PC-9 (cell line): ENCODE results near the gene TMED4. TPM values are rescaled to one million over a fixed set of nuclear protein-coding genes. Genes with fewer than 3 reads are reported as not detected.
A peak's percentile ranks its signal among the peaks of the same experiment; 100 is the strongest.

Experiments used
- BruUV-seq: library from RNA; stranded (reverse); fragments of 400-500 nt; replicated peaks from 2 replicates; lab custom pipeline; 2021; lab: Mats Ljungman, UMichigan
- CTCF ChIA-PET: fragments of 300-600 bp; sonication (Branson Sonifier 250); formaldehyde crosslinking; loops from one replicate; lab custom pipeline; 2022; ENCODE audit warnings: antibody characterized with exemption; lab: Charles Lee
- POLR2A ChIA-PET: fragments of 300-600 bp; sonication (Branson Sonifier 250); formaldehyde crosslinking; loops from one replicate; lab custom pipeline; 2022; ENCODE audit warnings: antibody characterized with exemption; ENCODE audit not compliant: unreplicated experiment; lab: Charles Lee
- DNase-seq, 2 experiments: peaks; one replicate each; pipeline versions ENCODE4 v3.0.0 to v3.0.0-alpha.2; 2015 to 2022; ENCODE audit warnings: mixed read lengths in 1 of 2
- H2AFZ ChIP-seq: fragments of 200-600 bp; sonication (generic); 2 replicates; pipeline ENCODE4 v1.8.1; 2017; ENCODE audit warnings: antibody characterized with exemption
- H3F3A ChIP-seq: fragments of 200-600 bp; sonication (generic); 2 replicates; pipeline ENCODE4 v1.8.1; 2017; ENCODE audit warnings: antibody characterized with exemption, mild to moderate bottlenecking, low read depth; ENCODE audit not compliant: insufficient read depth
- H3K27ac ChIP-seq: fragments of 200-600 bp; sonication (generic); 2 replicates; pipeline ENCODE4 v1.6.1; 2016; ENCODE audit warnings: mixed run types
- H3K27me3 ChIP-seq: fragments of 200-600 bp; sonication (generic); 2 replicates; pipeline ENCODE4 v1.6.1; 2016; ENCODE audit warnings: low read depth, mixed run types; ENCODE audit not compliant: insufficient read depth
- H3K36me3 ChIP-seq: fragments of 200-600 bp; sonication (generic); 2 replicates; pipeline ENCODE4 v1.6.1; 2016; ENCODE audit warnings: low read depth, mixed run types
- H3K4me1 ChIP-seq: fragments of 200-600 bp; sonication (generic); replicated peaks from 2 replicates; pipeline ENCODE4 v1.6.1; 2016; ENCODE audit warnings: mixed run types; ENCODE audit not compliant: insufficient read depth
- H3K4me2 ChIP-seq: fragments of 200-600 bp; sonication (generic); 2 replicates; pipeline ENCODE4 v1.6.1; 2017; ENCODE audit warnings: mixed run types
- H3K4me3 ChIP-seq: fragments of 200-600 bp; sonication (generic); 2 replicates; pipeline ENCODE4 v1.6.1; 2016; ENCODE audit warnings: mixed run types
- H3K79me2 ChIP-seq: fragments of 200-600 bp; sonication (generic); 2 replicates; pipeline ENCODE4 v1.6.1; 2017; ENCODE audit warnings: low read depth, mixed run types
- H3K9me2 ChIP-seq: fragments of 200-600 bp; sonication (generic); 2 replicates; pipeline ENCODE4 v1.8.1; 2017; ENCODE audit warnings: mild to moderate bottlenecking; ENCODE audit not compliant: insufficient read depth
- H3K9me3 ChIP-seq: fragments of 200-600 bp; sonication (generic); 2 replicates; pipeline ENCODE4 v1.8.1; 2016; ENCODE audit warnings: low read depth; ENCODE audit not compliant: insufficient read depth
- H4K20me1 ChIP-seq: fragments of 200-600 bp; sonication (generic); 2 replicates; pipeline ENCODE4 v1.8.1; 2017; ENCODE audit not compliant: insufficient read depth
- EZH2 ChIP-seq: fragments of 200-600 bp; sonication (generic); IDR thresholded peaks from 2 replicates; pipeline ENCODE4 v1.8.0; 2017; ENCODE audit warnings: antibody characterized with exemption, low read depth
- intact Hi-C: fragments of 100-400 bp; cut with micrococcal nuclease; formaldehyde crosslinking; loops from one replicate; pipeline ENCODE4 v1.10.0; 2022; ENCODE audit not compliant: unreplicated experiment
- total RNA-seq: library from RNA; stranded (reverse); gene quantifications from 2 replicates; pipeline ENCODE4 v1.2.3, GENCODE V29; 2021
- TF ChIP-seq, protein P1 (sequence below): fragments of 200-600 bp; sonication (generic); conservative IDR thresholded peaks from 2 replicates; pipeline ENCODE4 v1.6.1; 2017; ENCODE audit warnings: mixed run types, antibody characterized with exemption, mild to moderate bottlenecking, moderate library complexity

The TMED4 gene
- total RNA-seq, 1 experiment from 2014 or later: 134 TPM

GRCh38 chr7:44541028-44541869 lies 40.8 kb downstream of the TMED4 start, which contains the start of gene NPC1L1:
Gene NPC1L1, minus strand, starts transcription at chr7:44541330. Its CDS starts 71 bp downstream, at chr7:44541259.
- H3K4me1 ChIP-seq: peaks cover 47% of the 10 kb centered on the region
- intact Hi-C loops: no loop called here
- BruUV-seq: no TSS peak
- no peak within 1 kb of the TSS for H2AFZ ChIP-seq
- no peak within 1 kb of the TSS for H3K4me3 ChIP-seq
- peak within 1 kb of the TSS; percentile 81 for H3K4me2 ChIP-seq
- H3K27ac ChIP-seq: no peak within 1 kb of the TSS
- no peak for DNase-seq
- no peaks in the 10 kb centered on the region for H4K20me1 ChIP-seq
- H3K79me2 ChIP-seq: no peaks in the 10 kb centered on the region
- H3K27me3 ChIP-seq: no peaks in the 10 kb centered on the region
- H3K9me2 ChIP-seq: no peaks in the 10 kb centered on the region
- CTCF ChIA-PET: no interaction called here
- TF ChIP-seq, protein P1, sequence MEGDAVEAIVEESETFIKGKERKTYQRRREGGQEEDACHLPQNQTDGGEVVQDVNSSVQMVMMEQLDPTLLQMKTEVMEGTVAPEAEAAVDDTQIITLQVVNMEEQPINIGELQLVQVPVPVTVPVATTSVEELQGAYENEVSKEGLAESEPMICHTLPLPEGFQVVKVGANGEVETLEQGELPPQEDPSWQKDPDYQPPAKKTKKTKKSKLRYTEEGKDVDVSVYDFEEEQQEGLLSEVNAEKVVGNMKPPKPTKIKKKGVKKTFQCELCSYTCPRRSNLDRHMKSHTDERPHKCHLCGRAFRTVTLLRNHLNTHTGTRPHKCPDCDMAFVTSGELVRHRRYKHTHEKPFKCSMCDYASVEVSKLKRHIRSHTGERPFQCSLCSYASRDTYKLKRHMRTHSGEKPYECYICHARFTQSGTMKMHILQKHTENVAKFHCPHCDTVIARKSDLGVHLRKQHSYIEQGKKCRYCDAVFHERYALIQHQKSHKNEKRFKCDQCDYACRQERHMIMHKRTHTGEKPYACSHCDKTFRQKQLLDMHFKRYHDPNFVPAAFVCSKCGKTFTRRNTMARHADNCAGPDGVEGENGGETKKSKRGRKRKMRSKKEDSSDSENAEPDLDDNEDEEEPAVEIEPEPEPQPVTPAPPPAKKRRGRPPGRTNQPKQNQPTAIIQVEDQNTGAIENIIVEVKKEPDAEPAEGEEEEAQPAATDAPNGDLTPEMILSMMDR: no peak
- TF ChIP-seq EZH2: no peak
- no peaks in the 10 kb centered on the region for H3K9me3 ChIP-seq
- H3K36me3 ChIP-seq: no peaks in the 10 kb centered on the region
- POLR2A ChIA-PET: no interaction called here
- H3F3A ChIP-seq: peaks cover 33% of the 10 kb centered on the region

DNA sequence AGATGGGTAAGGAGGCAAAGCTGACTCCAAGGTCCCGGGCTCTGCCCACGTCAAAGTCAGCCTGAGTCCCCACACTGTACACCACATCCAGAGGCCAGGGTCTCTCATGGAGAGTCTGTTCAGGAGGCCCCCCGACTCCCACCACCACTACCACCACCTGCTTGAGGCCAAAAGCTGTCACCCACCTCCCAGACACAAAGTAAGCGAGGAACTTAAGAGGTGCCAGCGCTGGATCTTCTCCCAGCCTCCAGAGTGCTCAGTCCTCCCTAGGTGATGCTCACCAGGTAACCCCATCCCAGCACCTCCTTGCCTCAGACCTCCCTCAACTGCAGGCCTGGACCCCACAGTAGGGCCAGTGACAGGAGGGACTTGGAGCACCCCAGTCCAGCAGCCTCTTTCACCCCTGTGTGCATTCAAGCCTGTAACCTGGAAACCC lies 41.4 kb downstream of the TMED4 start:
- DNase-seq: no peak
- Histone ChIP-seq H3K4me2 (no peak overlapping the region), H3K4me3 (no peak overlapping the region), H4K20me1 (no peaks in the 10 kb centered on the region), H2AFZ (no peak overlapping the region), H3K79me2 (no peaks in the 10 kb centered on the region), H3K27ac (no peak overlapping the region), H3F3A (peaks cover 33% of the 10 kb centered on the region), H3K9me2 (no peaks in the 10 kb centered on the region), H3K27me3 (no peaks in the 10 kb centered on the region), H3K4me1 (peaks cover 42% of the 10 kb centered on the region), H3K9me3 (no peaks in the 10 kb centered on the region), H3K36me3 (no peaks in the 10 kb centered on the region)
- no TSS peak for BruUV-seq
- intact Hi-C loops: no loop called here
- TF ChIP-seq EZH2: no peak
- TF ChIP-seq, protein P1: no peak
- ChIA-PET POLR2A (no interaction called here), CTCF (no interaction called here)

DNA sequence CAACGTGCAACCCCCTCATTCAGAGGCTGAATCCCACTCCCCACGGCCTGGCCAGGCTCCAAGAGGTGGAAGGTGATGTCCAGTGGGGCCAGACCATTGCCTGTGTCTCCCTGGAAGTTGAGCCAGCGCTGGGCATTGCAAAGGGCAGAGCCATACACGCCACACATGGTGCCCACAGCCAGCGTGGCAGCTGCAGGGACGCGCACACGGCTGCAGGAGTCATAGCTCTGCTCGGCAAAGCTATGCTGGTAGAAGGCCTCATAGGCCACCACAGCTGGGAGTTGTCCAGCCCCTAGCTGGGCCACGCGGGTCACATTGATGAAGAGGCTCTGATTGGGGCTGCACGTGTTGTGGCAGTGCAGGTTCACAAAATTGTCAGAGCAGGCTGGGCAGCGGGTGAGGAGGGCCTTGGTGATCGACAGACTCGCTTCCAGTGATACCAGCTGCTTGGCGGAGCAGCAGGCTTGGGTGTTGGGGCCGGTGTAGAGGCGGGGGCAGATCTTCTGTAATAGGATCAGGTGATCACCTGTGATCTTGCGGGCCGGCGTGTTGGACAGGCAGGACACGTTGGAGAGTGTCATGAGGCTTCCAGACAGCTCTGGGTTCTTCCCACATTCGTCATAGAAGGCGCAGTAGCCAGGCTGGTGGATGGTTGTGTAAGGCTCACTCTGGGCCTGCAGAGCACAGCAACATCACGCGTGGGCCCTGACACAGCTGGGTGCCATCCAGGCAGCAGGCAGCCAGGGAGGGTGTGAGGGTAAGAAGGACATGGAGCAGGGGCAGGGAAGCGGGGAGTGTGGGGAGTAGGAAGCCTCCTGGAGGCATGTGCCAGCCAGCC lies 42.1 kb downstream of the TMED4 start:
- peaks cover 34% of the 10 kb centered on the region for H3K4me1 ChIP-seq
- H2AFZ ChIP-seq: no peak overlapping the region
- peak in 1 of 2 experiments; percentile 10 for DNase-seq
- POLR2A ChIA-PET: no interaction called here
- no peaks in the 10 kb centered on the region for H3K9me3 ChIP-seq
- no TSS peak for BruUV-seq
- no peaks in the 10 kb centered on the region for H3K27me3 ChIP-seq
- TF ChIP-seq EZH2: no peak
- TF ChIP-seq, protein P1: no peak
- no peak overlapping the region for H3K27ac ChIP-seq
- no peak overlapping the region for H3K4me3 ChIP-seq
- H3K9me2 ChIP-seq: no peaks in the 10 kb centered on the region
- H3K79me2 ChIP-seq: no peaks in the 10 kb centered on the region
- CTCF ChIA-PET: no interaction called here
- peaks cover 26% of the 10 kb centered on the region for H3F3A ChIP-seq
- no peak overlapping the region for H3K4me2 ChIP-seq
- H4K20me1 ChIP-seq: no peaks in the 10 kb centered on the region
- no peaks in the 10 kb centered on the region for H3K36me3 ChIP-seq
- intact Hi-C loops: no loop called here
